ENCODE data around the gene GPR55. TPM values are rescaled to one million over a fixed set of nuclear protein-coding genes. Genes with fewer than 3 reads are reported as not detected.

The GPR55 gene
- total RNA-seq, 1 donor, result under 0.01 TPM

DNA sequence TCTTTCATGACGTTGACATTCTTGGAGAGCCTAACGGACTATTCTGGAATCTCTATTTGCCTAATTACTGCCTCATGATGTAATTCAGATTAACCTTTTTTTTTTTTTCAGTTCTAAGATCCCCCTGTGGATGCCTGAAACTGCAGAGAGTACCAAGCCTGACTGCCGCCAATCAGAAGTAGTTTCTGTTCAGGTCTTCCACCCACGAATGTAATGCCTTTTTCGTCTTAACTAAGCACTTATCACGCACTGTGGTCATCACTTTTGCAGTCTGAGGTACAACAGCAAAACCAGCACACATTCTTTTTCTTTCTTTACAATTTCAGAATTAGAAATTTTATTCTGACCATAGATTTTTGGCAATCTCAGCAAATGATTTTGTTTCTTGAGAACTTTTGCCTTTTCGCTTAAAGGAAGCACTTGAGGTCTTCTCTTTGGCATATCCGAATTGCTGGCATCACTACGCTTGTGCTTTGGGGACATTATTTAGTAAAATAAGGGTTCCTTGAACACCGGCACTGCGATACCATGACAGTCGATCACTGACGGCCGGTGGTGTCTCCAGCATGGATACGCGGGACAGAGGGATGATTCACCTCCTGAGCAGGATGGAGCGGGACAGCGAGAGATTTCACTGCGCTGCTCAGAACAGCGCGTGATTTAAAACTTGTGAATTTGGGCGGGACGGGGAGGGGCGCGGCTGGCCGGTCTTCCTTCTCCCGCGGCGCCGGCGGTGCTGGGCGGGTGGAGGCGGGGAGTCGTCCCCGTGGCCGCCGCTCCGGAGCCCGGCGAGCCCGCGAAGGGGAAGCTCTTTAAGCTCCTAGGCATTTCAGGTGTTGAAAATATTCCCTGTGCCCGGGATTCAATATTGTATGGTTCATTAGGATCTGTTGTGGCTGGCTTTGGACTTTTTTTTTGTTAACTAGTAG is 32.0 kb upstream of the GPR55 start:
- peak; percentile 19 for DNase-seq (ENCODE audit: low read depth)

DNA sequence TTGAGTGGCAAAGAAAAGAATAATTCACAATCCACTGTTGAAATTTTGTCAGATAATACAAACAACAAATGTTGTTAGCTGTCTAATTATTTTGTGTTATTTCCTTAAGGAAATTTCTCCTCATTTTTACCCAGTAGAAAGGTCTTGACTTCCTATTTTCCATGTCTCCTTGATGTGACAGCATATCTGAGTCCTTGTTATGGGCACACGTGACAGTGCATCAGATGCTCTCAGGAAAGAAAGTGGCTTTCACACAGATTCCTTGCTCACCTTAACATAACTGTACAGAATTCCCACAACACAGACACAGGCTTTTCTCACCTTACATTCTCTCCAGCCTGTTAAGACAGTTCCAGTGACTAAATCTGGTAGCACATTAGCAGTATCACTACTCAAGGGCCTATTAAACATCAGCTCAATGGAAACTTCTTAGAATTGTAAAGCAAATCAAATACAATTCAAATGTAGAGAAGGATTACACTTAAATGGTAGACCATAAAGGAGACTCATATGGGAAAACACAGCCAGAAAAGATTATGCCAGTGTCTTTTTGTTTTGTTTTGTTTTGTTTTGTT is 30.2 kb upstream of the GPR55 start:
- TF ChIP-seq, protein P1, sequence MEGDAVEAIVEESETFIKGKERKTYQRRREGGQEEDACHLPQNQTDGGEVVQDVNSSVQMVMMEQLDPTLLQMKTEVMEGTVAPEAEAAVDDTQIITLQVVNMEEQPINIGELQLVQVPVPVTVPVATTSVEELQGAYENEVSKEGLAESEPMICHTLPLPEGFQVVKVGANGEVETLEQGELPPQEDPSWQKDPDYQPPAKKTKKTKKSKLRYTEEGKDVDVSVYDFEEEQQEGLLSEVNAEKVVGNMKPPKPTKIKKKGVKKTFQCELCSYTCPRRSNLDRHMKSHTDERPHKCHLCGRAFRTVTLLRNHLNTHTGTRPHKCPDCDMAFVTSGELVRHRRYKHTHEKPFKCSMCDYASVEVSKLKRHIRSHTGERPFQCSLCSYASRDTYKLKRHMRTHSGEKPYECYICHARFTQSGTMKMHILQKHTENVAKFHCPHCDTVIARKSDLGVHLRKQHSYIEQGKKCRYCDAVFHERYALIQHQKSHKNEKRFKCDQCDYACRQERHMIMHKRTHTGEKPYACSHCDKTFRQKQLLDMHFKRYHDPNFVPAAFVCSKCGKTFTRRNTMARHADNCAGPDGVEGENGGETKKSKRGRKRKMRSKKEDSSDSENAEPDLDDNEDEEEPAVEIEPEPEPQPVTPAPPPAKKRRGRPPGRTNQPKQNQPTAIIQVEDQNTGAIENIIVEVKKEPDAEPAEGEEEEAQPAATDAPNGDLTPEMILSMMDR (IDR thresholded peaks at IDR 0.05; ENCODE audit: insufficient read depth, low read length), result no peak
- no peak for DNase-seq (ENCODE audit: low read depth)
- no peak overlapping the region for H3K4me3 ChIP-seq (ENCODE audit: low read depth, low read length)

More for the DNA sequence above, 32.0 kb upstream of the GPR55 start:
- TF ChIP-seq, protein P1 (IDR thresholded peaks at IDR 0.05; ENCODE audit: insufficient read depth, low read length), result no peak
- H3K4me3 ChIP-seq (ENCODE audit: low read depth, low read length), result peak overlapping the region; percentile 54

DNA sequence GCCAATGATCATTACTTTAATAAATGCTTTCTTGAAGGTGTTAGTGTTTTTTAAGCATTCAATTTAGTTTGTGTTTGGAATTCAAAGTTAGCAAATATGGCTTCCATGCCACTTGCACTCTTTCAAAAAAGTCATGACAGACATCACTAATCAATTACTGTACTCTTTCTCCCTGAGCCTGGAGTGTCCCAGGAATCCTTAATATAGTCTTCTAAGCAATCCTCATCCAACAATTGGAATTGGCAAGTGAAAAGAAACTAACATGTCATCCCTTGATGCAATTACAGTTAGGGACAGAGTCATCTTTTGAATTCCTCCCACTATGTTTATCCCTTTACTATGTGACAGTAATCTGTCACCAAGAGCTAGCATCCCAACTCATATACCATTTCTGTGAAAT is 29.7 kb upstream of the GPR55 start:
- TF ChIP-seq, protein P1 (IDR thresholded peaks at IDR 0.05; ENCODE audit: insufficient read depth, low read length), result no peak
- no peak for DNase-seq (ENCODE audit: low read depth)
- H3K4me3 ChIP-seq (ENCODE audit: low read depth, low read length), result no peak overlapping the region

DNA sequence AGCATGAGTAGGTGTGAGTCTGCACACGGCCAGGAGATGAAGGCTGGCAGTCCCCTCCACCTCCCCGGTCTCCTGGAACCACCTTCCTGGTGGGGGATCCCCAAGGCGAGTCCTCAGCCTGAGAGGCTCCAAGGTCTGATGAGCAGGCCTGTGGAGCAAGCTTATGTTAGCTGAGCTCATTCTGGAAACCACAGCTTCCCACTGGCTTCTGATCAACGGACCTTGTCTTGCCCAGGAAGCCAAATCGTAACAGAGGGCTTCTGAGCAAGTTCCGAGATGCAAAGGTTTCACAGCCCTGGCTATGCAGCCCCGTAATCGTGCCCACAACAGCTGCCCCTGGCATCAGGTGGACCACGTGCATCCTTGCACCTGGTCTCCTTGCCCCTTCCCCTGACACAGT is 28.8 kb upstream of the GPR55 start:
- no peak overlapping the region for H3K4me3 ChIP-seq (ENCODE audit: low read depth, low read length)
- DNase-seq (ENCODE audit: low read depth), result no peak
- TF ChIP-seq, protein P1 (IDR thresholded peaks at IDR 0.05; ENCODE audit: insufficient read depth, low read length), result no peak

DNA sequence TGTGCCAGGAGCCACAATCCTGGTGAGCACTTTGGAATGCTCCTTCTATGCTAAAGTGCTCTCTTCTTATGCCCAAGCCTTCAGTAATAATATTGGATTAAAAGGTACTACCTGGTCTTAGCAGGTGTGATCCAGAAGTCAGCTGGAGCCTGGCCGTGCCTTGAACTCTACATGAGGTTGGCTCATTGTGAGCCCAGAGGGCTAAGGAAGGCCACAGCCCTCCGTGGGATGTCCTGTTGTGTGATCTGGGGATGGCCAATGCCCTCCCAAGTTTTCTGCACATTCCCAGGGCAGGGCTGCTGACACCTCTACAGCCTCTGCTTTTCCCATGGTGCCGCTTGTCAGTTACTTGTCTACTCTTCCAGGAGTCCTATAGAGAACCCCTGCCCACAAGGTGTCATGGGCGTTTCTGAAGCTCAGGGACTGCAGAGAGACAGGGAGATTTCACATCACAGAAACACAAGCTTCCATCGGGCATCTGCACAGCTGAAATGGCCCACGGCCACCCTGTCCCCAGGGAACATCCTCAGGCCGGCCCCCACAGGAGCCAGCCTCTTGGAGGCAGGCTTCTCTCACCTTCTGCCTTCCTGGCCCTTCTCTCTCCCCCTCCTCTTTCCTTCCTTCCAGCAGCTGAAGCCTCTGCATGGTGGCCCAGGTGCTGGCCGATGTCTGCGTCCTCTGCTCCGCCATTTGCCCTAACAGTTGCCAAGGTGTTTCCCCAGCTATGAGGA is 27.3 kb upstream of the GPR55 start:
- no peak for DNase-seq (ENCODE audit: low read depth)
- no peak overlapping the region for H3K4me3 ChIP-seq (ENCODE audit: low read depth, low read length)
- TF ChIP-seq, protein P1 (IDR thresholded peaks at IDR 0.05; ENCODE audit: insufficient read depth, low read length), result no peak

DNA sequence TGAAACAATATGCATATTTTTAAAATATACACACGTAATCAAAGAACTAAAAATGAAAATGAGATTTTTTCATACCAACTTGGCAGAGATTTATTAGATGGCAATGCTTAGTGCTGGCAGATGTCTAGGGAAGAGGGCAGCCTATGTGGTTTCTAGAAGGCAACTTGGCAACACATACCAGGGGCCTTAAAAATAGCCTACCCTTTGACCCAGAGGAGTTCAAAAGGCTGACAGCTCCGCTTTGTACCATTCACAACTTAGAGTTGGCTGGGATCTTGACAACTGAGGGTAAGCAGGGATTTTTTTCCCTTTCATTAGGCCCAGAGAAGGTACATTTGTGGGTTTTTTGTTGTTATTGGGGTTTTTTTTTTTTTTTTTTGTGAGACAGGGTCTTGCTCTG is 26.4 kb upstream of the GPR55 start:
- no peak for DNase-seq (ENCODE audit: low read depth)
- TF ChIP-seq, protein P1 (IDR thresholded peaks at IDR 0.05; ENCODE audit: insufficient read depth, low read length), result no peak

More for the DNA sequence above, 26.4 kb upstream of the GPR55 start:
- no peak overlapping the region for H3K4me3 ChIP-seq (ENCODE audit: low read depth, low read length)
